ENCODE measurements around the gene NDUFC2.
"Not testable (repeated sequence)": the region's sequence is repeated elsewhere in the genome, so short reads cannot be mapped to it uniquely, and the experiment has no call there.

NDUFC2 gene

GRCh38 chr11:78079232-78080083, at the start of gene NDUFC2:
TSS of gene NDUFC2 (minus strand) at chr11:78079862. CDS start at chr11:78079744, 118 bp downstream.
- DNase-seq (ENCODE audit: low spot score): peak; percentile 81

GRCh38 chr11:78127403-78127802, 47.7 kb upstream of the NDUFC2 start:
- no peak for DNase-seq (ENCODE audit: low spot score)

GRCh38 chr11:78112582-78113275, 33.1 kb upstream of the NDUFC2 start:
- DNase-seq (ENCODE audit: low spot score): no peak

GRCh38 chr11:78111298-78111697, 31.6 kb upstream of the NDUFC2 start:
- DNase-seq (ENCODE audit: low spot score): no peak

GRCh38 chr11:78110830-78111229, 31.2 kb upstream of the NDUFC2 start:
- no peak for DNase-seq (ENCODE audit: low spot score)

GRCh38 chr11:78110351-78110750, 30.7 kb upstream of the NDUFC2 start:
- DNase-seq (ENCODE audit: low spot score): no peak

GRCh38 chr11:78109081-78110015, 29.7 kb upstream of the NDUFC2 start:
- no peak for DNase-seq (ENCODE audit: low spot score)

- no peak for DNase-seq (ENCODE audit: low spot score)
Observed at GRCh38 chr11:78100676-78101472, 21.2 kb upstream of the NDUFC2 start.

GRCh38 chr11:78100261-78100660, 20.6 kb upstream of the NDUFC2 start:
- DNase-seq (ENCODE audit: low spot score): no peak

- no peak for DNase-seq (ENCODE audit: low spot score)
Observed at GRCh38 chr11:78099666-78100065, 20.0 kb upstream of the NDUFC2 start.

- no peak for DNase-seq (ENCODE audit: low spot score)
Observed at GRCh38 chr11:78097666-78098385, 18.2 kb upstream of the NDUFC2 start.

GRCh38 chr11:78094250-78094649, 14.6 kb upstream of the NDUFC2 start:
- DNase-seq (ENCODE audit: low spot score): no peak

- not testable (repeated sequence) for DNase-seq (ENCODE audit: low spot score)
Observed at GRCh38 chr11:78086521-78087074, 6.9 kb upstream of the NDUFC2 start.

GRCh38 chr11:78085972-78086371, 6.3 kb upstream of the NDUFC2 start:
- no peak for DNase-seq (ENCODE audit: low spot score)

- not testable (repeated sequence) for DNase-seq (ENCODE audit: low spot score)
Observed at GRCh38 chr11:78084506-78084905, 4.8 kb upstream of the NDUFC2 start.

GRCh38 chr11:78083021-78083420, 3.4 kb upstream of the NDUFC2 start:
- DNase-seq (ENCODE audit: low spot score): no peak

GRCh38 chr11:78082146-78082545, 2.5 kb upstream of the NDUFC2 start:
- no peak for DNase-seq (ENCODE audit: low spot score)

GRCh38 chr11:78081583-78081982, 1.9 kb upstream of the NDUFC2 start:
- no peak for DNase-seq (ENCODE audit: low spot score)

- DNase-seq (ENCODE audit: low spot score): no peak
Observed at GRCh38 chr11:78080818-78081495, 1.3 kb upstream of the NDUFC2 start.

Measured in ecto neural progenitor cell (in vitro differentiated cells).